ENCODE data around the gene PPP1R3D. TPM values are rescaled to one million over a fixed set of nuclear protein-coding genes. Genes with fewer than 3 reads are reported as not detected.

The PPP1R3D gene
- 11.2 TPM for total RNA-seq
- long read RNA-seq, transcript PPP1R3D-201 (1 exons, 3,630 nt), result major isoform, 28 of 28 reads
- long read RNA-seq, partial matches to known transcripts, result 0 of 28 reads
- long read RNA-seq, other reads (novel, unspliced or antisense), result 0 of 28 reads

GRCh38 chr20:59940129-59940955 is at the start of gene PPP1R3D, which contains the start of gene FAM217B:
PPP1R3D (minus strand) TSS chr20:59940305; CDS start chr20:59939931, 374 bp downstream.
FAM217B (plus strand) TSS chr20:59940389; CDS start chr20:59943944, 3,555 bp downstream.
- ATAC-seq (peak; percentile 98), DNase-seq (peak; percentile 99)
- intact Hi-C loops (cut with DNase I), result no loop called here
- TF ChIP-seq CTCF (IDR thresholded peaks at IDR 0.05), result peak; percentile 24
- Histone ChIP-seq H3K36me3 (peaks cover 34% of the 10 kb centered on the region), H3K4me1 (peaks cover 46% of the 10 kb centered on the region), H3K27me3 (no peaks in the 10 kb centered on the region), H3K9me3 (no peaks in the 10 kb centered on the region), H3K4me3 (peak within 1 kb of the TSS; percentile 87), H3K27ac (peak within 1 kb of the TSS; percentile 99)

GRCh38 chr20:59988141-59988540 is 48.0 kb upstream of the PPP1R3D start:
- Histone ChIP-seq H3K4me3 (no peak overlapping the region), H3K36me3 (no peaks in the 10 kb centered on the region), H3K27me3 (no peaks in the 10 kb centered on the region), H3K9me3 (no peaks in the 10 kb centered on the region), H3K4me1 (no peaks in the 10 kb centered on the region), H3K27ac (no peak overlapping the region)
- intact Hi-C loops (cut with DNase I), result no loop called here
- peak; percentile 84 for ATAC-seq
- no peak for TF ChIP-seq CTCF (IDR thresholded peaks at IDR 0.05)
- peak; percentile 81 for DNase-seq

DNA sequence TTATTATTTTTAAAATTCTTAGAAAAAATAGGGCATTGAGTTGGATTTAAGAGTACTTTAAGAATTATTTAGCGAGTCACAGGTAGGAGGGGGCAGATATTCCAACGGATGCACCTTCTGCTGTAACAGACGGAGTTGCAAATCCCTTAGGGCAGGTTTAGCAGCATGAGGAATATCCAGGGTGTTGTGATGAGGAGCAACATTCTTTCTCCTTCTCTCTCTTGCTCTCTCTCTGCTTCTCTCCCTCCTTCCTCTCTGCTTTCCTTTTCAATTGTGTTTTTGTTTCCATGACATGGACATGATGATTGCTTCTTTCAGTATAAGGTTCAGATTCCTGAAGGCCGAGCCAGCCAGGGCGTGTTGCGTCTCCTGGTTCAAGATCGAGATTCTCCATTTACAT is 47.0 kb upstream of the PPP1R3D start:
- H3K36me3 ChIP-seq, result no peaks in the 10 kb centered on the region
- intact Hi-C loops (cut with DNase I), result no loop called here
- ATAC-seq (no peak), DNase-seq (no peak)
- no peaks in the 10 kb centered on the region for H3K27me3 ChIP-seq
- H3K4me1 ChIP-seq, result no peaks in the 10 kb centered on the region
- no peak overlapping the region for H3K4me3 ChIP-seq
- H3K9me3 ChIP-seq, result no peaks in the 10 kb centered on the region
- TF ChIP-seq CTCF (IDR thresholded peaks at IDR 0.05), result no peak
- H3K27ac ChIP-seq, result no peak overlapping the region

DNA sequence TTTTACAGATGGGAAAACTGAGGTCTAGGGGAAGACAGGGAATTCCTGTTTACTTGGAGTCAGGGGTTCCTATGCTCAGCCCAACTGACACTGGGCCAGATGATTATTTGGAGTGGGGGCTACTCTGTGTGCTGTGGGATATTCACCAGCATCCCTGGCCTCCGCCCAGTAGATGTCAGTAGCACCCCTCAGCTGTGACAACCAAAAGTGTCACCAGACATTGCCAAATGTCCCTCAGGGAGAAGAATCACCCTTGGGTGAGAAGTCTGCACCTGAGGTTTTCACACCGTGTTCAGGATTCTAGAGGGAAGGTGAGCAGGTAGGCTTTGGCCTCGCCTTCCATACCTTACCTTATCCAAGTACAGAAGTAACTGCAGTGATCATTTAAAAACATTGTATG is 45.8 kb upstream of the PPP1R3D start:
- Histone ChIP-seq H3K36me3 (no peaks in the 10 kb centered on the region), H3K27ac (no peak overlapping the region), H3K27me3 (no peaks in the 10 kb centered on the region), H3K9me3 (no peaks in the 10 kb centered on the region), H3K4me1 (no peaks in the 10 kb centered on the region), H3K4me3 (no peak overlapping the region)
- intact Hi-C loops (cut with DNase I), result no loop called here
- ATAC-seq (peak; percentile 45), DNase-seq (no peak)
- peak; percentile 15 for TF ChIP-seq CTCF (IDR thresholded peaks at IDR 0.05)

DNA sequence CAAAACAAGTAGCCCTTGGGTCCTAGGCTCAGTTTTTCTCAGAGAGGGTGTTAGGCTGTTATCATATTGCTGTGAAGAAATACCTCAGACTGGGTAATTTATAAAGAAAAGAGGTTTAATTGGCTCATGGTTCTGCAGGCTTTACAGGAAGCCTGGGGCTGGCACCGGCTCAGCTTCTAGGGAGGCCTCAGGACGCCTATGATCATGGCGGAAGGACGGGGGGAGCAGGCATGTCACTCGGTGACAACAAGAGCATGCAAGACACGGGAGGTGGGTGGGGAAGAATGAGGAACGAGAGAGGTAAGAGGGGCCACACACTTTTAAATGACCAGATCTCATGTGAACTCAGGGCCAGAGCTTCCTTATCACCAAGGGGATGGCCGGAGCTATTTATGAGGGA is 45.1 kb upstream of the PPP1R3D start:
- DNase-seq (no peak), ATAC-seq (no peak)
- intact Hi-C loops (cut with DNase I), result no loop called here
- Histone ChIP-seq H3K27me3 (no peaks in the 10 kb centered on the region), H3K36me3 (no peaks in the 10 kb centered on the region), H3K9me3 (no peaks in the 10 kb centered on the region), H3K4me3 (no peak overlapping the region), H3K27ac (peak overlapping the region; percentile 38), H3K4me1 (no peaks in the 10 kb centered on the region)
- TF ChIP-seq CTCF (IDR thresholded peaks at IDR 0.05), result no peak

Data from upper lobe of right lung (tissue), 1 donor.